ENCODE measurements around the gene CEMIP2.
"Not testable (repeated sequence)": the region's sequence is repeated elsewhere in the genome, so short reads cannot be mapped to it uniquely, and the experiment has no call there.

Gene CEMIP2

DNA sequence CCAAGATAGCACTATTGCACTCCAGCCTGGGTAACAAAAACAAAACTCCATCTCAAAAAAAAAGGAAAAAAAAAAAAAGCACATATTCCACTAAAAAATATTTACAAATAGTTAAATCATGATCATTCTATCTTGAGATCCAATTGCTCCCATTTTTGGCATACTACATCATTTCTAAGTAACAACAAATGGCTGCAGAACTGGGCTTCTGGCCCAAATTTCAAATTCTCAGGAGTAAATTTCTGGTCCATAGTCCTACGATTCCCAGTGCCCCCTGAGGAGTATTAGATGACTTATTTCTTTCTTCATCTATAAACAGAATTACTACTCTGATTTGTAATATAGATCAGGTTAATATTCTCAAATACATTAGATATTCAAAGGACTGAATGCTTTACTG is 62.1 kb downstream of the CEMIP2 start:
- DNase-seq (ENCODE audit: low read depth): no peak

DNA sequence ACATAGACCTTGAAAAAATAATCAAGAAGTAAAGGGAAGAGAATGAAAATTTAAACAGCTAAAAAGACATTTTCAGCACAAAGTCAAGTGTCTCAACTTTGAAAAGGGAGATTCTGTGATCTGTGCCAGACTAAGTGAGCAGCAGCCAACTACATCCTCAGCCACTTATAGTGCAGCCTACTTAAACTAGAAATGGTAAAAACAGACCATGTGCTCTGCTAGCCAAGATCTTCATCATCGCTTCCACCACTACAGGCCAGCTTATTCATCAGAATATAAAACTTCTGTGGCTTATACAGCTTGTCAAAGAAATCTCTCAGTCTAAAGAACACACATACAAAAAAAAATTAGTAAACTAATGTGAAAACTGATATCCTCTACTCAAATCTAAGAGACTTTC is 63.5 kb downstream of the CEMIP2 start:
- DNase-seq (ENCODE audit: low read depth): no peak

DNA sequence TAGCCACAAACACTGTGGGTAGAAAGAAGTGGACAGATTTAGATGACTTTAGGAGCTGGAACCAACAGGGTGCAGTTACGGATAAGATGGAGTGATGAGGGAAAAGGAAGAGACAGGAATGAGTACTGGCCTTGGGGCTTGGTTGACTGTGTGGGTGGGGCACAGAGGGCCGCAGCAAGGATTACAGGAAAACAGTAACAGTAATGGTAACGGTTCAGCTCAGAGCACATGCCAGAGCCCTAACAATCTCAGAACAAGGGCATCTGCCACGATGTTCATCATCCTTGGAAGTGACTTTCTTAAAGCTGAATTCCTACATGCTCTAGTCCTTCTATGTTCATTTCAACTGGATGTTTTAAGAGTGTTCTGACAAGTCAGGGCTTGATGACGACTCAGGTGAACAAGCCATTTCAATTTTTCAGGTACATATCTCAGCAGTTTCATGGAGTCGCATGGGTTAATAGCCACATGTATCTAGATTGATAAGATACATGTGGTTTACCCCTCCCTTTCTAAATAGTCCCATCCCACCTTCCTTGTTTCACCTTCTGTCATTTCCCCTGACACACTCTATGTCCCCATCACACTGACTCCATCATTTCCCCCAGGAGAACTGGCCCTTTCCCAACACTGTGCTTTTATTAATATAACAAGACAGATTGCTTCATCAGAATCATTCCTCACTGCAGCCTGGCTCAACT is 65.0 kb downstream of the CEMIP2 start:
- DNase-seq (ENCODE audit: low read depth): no peak

DNA sequence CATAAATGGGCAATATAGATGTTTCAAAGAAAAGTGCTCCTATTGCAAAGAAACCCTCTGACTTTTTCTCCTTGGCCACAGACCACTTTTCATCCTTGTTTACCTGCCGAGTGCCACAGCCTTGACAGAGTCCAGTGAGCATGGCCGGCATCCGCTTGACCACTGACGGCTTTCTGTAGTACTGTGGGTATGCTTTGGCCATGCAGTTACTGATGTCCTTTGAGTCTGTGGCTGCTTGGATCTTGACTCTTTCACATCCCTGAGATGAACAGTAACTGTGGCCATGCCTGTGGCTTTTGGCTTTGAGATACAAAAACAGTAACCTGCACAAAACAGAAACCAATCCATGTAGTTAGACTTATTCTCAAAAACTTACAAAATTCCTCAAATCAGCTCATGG is 70.4 kb downstream of the CEMIP2 start:
- no peak for DNase-seq (ENCODE audit: low read depth)

DNA sequence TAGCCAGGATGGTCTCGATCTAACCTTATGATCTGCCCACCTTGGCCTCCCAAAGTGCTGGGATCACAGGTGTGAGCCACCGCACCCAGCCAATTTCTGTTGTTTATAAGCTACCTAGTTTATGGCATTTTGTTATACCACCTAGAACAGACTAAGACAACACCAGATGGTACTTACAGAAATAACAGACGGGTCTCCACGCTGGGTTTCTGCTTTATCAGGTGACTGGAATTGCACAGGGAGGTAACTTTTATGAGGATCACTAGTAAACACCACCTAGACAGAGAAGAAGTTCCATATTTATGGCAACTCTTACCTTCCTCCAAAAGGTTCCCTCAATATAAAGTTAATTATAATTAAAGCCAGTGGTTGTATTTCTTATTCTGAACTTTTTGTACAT is 74.0 kb downstream of the CEMIP2 start:
- DNase-seq (ENCODE audit: low read depth): no peak

DNA sequence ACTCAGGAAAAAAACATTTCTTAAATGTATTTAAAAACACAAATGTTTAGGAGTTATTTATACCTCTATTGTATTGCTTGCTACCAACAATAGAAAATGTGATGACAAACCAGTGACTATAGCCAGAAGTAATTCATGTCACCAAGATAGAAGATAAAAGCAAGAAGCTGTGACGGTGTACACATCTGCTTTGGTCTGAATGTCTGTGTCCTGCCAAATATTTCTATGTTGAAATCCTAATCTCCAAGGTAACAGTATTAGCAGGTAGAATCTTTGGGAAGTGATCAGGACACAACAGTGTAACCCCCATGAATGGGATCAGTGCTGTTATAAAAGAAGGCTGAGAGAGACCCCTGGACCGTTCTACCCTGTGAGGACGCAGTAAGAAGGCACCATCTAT is 74.7 kb downstream of the CEMIP2 start:
- no peak for DNase-seq (ENCODE audit: low read depth)

DNA sequence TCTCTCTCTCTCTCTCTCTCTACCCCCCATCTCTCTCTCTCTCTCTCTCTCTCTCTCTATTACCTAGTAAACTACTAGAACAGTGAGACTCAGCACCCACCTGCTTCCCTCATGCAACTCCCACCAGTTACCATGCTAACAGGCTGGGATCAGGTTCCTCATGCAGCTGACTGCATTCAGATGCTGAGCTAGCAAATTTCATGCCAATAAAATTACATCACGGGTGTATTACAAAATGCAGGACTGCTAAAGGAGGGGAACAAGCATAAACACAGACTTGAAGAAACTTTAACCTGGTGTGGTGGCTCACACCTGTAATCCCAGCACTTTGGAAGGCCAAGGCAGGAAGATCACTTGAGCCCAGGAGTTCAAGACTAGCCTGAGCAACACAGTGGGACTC is 76.0 kb downstream of the CEMIP2 start:
- no peak for DNase-seq (ENCODE audit: low read depth)

DNA sequence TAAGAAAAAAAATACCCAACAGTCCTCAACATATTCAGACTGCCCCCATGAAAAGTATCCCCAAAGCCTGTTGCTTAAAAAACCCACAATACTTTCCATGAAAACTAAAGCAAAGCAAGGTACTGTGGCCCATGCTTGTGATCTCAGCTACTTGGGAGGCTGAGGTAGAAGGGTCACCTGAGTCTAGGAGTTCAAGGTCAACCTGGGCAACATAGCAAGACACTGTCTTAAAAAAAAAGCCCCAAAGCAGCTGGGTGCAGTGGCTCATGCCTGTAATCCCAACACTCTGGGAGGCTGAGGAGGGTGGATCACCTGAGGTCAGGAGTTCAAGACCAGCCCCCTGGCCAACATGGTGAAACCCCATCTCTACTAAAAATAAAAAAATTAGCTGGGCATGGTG is 76.7 kb downstream of the CEMIP2 start:
- DNase-seq (ENCODE audit: low read depth): not testable (repeated sequence)

DNA sequence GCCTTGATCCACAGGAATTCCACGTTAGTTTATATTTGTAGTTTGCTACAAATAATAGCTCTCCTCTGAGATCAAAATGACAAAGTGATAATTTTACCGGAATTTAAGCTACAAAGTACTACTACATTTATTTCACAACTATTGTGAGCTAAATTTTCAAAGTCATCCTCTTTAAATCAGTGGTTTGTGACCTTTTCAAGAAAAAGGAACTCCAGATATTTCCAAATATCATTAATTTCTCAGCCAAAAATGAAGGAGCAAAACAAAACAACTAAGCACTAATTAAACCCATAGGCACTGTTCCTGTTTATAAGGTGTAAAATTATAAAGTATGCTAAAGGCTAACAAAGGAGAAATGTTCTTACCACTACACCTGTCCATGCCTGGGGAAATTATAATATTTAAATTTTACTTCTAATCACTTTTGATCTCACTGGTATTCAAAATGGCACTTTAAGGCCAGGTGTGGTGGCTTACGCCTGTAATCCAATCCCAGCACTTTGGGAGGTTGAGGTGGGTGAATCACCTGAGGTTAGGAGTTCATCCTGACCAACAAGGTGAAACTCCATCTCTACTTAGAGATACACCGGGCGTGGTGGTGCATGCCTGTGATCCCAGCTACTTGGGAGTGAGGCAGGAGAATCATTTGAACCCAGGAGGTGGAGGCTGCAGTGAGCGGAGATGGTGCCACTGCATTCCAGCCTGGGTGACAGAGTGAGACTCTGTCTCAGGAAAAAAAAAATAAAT is 77.5 kb downstream of the CEMIP2 start:
- DNase-seq (ENCODE audit: low read depth): no peak

DNA sequence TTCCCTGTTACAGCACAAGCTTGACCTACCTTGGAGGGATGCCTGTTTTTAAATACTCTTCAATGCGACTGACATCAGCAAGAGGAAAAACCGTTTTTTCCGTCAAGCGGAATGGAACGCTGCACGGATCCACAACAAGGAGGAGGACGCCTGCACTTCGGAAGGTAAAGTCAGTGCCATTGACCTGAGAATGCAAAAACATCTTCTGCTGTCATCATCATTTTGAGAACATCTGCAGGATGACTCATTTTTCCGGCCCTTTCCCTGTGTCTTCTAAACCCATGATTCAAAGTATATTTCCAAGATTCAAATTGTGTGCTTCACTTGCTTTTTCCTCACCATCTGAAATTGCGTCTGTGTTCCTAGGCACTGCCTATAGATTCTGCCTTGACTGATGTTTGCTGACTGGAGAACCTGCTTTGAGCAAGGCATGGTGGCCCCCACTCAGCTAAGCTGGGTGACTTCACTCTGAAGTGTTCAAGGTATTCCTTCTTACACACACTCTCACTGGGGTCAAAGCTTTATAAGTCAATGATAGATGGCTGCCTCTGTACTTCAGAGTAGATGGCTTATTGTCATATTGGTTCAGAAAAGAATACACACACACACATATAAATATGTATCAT is 78.1 kb downstream of the CEMIP2 start:
- no peak for DNase-seq (ENCODE audit: low read depth)

DNA sequence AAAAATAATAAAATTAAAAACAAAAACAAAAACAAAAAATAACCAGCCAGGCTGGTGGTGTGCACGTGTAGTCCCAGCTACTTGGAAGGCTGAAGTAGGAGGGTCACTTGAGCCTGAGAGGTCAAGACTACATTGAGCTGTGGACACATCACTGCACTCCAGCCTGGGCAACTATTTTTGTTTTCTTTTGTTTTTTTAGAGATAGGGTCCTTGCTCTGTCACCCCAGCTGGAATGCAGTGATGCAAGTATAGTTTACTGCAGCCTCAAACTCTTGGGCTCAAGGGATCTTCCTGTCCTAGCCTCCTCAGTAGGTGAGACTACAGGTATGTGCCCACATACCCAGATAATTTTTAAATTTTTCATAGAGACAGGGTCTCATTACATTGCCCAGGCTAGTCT is 80.6 kb downstream of the CEMIP2 start:
- no peak for DNase-seq (ENCODE audit: low read depth)

DNA sequence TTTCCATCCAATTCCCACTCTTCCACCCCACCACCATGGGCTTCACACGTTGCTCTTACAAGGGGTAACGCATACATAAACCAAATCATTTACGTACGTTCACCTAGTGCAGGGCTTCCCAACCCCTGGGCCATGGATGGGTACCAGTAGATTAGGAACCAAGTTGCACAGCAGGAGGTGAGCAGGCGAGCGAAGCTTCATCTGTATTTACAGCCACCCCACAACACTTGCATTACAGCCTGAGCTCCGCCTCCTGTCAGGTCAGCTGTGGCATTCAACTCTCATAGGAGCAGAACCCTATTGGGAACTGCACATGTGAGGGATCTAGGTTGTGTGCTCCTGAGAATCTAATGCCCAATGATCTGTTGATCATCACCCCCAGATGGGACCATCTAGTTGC is 82.3 kb downstream of the CEMIP2 start:
- no peak for DNase-seq (ENCODE audit: low read depth)

DNA sequence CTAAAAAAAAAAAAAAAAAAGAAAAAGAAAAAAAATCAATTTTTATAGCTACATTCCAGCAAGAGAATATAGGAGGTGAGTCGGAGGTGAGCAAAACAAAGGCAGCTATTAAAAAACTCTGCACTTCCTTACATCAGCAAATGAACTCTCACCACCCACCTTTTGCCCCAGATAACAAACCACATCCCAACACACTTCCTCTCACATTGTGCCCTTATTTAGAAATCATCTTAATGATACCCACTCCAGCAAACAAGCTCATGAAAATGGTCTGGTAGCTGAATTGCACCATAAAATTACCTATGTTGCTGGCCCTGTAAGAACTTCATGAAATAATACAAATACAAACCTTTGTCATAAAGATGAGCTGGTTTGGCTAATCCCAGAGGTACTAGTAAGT is 82.9 kb downstream of the CEMIP2 start:
- DNase-seq (ENCODE audit: low read depth): no peak

DNA sequence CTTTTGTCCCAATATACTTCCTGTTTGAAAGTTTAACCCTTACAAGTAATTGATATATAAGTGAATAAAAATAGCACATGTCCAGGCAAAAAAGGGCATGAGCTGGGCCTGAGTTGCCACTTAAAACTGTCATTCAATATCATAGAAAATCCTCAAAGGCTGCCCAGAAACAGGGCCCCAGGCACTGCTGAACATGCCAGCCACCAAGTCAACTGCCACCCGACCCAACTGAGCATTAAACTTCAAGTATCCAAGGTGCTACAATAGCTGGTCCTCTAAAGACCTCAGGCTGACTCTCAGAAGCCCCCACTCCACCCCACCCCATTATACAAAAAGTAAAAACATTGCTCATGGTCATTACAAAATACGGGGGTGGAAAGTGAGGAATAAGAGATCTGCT is 83.7 kb downstream of the CEMIP2 start:
- no peak for DNase-seq (ENCODE audit: low read depth)

DNA sequence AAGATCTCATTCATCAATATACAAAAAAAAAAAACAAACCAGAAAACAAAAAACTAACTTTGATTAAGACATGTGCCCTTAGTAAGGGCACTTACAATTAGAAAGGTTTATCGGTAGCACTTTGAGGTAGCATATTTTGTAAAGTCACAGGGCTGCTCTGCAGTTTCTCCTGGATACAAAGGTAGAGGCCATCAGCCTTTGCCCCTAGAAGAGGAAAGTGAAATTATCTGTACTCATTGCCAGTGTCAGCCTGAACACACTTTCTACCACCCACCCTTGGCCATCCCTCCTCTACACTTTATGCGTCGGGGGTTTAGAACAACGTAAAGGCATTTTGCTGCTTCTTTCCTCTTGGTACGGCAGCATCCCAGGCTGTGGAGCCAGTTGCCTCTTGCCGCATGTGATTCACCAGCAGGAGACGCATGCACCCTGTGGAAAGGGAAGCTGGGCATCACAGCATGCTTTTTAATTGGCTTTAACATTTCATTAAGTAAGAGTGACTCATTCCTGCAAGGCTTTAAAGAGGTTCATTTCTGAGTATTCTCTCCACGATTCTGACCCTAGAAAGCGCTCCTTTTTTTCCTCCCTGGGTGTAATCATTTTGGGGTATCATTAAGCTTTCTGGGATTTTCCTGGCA is 84.6 kb downstream of the CEMIP2 start:
- no peak for DNase-seq (ENCODE audit: low read depth)

DNA sequence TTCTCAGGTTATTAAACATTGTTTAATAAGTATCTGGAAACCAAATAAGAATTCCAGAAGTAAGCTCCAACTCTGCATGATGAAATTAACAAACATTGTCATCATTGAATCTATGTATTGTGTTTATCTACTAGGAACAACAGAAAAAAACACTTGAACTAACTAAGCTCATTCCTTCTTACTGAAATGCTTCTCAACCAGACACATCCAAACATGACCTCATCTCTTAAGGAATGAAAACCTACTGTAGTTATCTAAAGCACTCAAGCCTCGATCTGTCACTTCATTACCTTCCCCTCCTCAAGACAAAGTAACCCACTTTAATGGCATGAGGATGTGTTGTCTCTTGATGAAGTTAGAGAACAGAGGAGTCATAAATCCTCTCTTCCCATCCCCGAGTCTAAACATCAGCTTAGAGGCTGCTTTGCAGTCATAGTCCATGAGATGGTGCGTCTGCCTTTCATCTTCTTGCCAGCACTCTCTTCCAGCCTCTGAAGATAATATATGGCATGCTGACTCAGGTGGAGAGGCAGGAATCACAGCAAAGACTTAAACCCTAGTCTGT is 86.5 kb downstream of the CEMIP2 start:
- no peak for DNase-seq (ENCODE audit: low read depth)

DNA sequence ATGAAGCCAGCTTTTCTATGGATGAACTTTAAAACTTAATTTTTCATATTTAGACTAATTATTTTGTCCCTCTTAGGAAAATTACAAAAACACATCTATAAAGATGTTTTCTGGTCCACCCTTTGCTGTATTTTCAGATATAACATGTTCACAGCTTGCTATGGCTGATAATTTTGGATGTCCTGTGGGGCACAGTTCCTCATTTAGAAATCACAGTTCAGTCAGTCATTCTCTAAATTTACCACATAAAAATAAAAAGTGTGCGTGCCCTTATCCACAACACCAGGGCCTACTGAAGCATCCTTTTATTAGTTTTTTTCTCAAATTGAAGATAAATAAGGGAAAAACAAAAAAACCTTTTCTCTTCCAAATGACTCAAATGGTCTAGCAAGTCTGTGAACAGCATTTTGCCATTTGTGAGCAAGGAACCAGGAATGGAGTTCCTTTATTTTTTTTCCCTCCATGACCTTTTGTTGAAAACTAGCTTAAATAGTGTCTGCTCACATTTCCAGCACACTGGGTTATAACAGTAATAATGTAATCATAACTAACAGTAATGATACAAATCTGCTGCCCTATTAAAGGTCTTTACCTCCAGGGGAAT is 87.1 kb downstream of the CEMIP2 start:
- DNase-seq (ENCODE audit: low read depth): no peak

DNA sequence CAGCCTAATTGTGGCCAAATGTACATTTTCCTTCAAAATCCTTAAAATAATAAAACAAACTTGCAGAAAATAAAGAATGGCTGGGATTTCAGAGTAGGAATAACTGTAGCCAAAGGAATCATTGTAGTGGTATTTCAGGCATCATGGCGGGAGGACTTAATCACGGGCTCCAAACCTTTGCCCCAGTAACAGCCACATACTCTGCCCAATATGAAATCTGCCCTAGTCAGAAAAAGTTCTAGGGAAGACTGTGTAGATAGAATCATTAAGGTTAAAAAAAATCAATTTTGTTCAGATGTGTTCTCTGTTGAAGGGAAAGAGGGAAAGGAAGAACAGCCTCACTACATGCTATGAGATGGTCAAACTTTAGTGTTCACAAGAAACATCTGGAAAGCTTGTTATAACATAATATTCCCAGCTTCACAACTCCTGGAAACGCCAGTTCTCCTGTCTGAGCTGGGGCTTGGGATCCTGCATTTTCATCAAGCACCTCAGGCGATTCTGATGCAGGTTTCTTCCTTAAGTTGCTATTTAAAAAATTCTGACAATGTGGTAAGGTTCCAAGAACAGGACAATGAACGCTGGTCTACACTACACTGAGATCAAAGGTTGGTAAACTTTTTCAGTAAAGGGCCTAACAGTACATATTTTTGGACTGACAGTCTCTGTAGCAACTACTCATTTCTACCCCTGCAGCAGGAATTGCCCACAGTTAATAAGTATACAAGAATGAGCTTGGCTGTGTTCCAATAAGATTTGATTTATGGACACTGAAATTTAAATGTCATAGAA is 87.9 kb downstream of the CEMIP2 start:
- DNase-seq (ENCODE audit: low read depth): no peak

DNA sequence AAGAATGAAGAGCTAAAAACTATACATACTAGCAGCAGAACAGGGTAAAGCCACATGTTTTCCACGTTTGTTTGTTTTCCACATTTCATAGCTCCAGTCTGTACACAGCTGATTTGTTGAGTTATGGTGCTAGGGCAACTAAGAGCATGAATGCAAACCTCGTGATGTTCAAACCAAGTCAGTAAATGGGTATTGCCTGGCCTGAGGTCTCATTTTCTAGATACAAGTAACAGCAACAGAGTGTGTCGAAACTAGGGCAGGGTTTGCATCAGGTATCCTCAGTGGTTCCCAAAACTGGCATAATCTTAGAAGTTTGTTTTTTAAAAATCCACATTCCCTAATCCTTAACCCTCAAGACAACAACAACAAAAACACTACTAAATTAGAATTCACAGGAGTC is 89.3 kb downstream of the CEMIP2 start:
- DNase-seq (ENCODE audit: low read depth): no peak

DNA sequence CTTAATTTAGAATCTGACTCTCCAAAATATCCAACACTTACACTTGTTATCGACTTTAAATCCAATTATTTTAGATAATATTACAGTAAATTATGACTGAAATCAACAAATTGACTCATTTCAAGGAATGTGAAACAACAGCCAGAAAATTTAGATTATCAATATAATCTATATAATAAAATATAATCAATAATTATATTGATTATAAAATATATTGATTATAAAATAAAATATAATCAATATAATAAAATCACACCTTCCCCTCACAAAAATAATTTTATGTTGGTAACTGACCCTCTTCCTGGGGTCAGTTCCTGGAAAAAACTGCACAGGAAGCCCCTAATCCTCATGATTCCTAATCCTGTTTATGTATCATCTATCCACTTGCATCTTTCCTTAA is 91.1 kb downstream of the CEMIP2 start:
- no peak for DNase-seq (ENCODE audit: low read depth)

DNA sequence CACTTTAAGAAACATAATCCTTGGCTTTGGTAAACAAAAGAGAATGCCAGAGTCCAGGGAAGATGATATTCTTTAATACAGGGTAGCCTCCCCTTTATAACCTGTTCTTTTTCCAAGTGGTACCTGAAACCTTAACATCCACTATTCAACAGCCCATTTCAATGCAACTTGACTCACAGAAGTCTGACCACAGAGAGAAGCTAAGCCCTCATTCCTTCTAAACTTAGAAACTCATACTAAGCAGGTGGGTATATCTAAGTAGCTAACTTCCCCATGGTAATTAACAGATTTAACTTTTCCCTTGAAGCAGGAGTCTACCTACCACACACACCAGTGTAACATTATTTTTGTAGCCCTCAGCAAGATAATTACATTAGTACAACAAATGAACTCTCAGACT is 91.9 kb downstream of the CEMIP2 start:
- no peak for DNase-seq (ENCODE audit: low read depth)

DNA sequence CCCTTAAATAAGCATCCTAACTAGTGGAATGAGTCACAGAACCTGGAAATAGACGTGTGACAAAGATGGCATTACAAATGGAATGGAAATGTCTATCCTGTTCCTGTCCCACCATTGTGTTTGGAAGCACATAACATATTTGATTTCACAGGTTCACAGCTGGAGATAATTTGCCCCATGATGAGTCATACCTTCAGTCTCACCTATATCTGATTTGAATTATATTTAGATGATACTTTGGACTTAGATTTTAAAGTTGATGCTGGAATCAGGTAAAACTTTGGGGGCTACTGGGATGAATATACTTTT is 92.5 kb downstream of the CEMIP2 start:
- no peak for DNase-seq (ENCODE audit: low read depth)

Data from stimulated activated CD8-positive, alpha-beta memory T cell treated with anti-CD3 and anti-CD28 coated beads, Interleukin-15, amount 100 ng/mL, for 24 hours (primary cell).